Activated naive CD4-positive, alpha-beta T cell (primary cell): ENCODE measurements around the gene F2RL1.
"Not testable (repeated sequence)": the region's sequence is repeated elsewhere in the genome, so short reads cannot be mapped to it uniquely, and the experiment has no call there.

Experiments
- DNase-seq, 4 experiments: peaks; one replicate each; lab custom pipeline; 2025; lab: John Stamatoyannopoulos, UW

F2RL1 gene

GRCh38 chr5:76805821-76806505 lies 12.9 kb upstream of the F2RL1 start:
- no peak for DNase-seq

GRCh38 chr5:76807296-76807695 lies 11.5 kb upstream of the F2RL1 start:
- DNase-seq = no peak

GRCh38 chr5:76808141-76808691 lies 10.6 kb upstream of the F2RL1 start:
- DNase-seq = no peak

GRCh38 chr5:76809141-76809540 lies 9.7 kb upstream of the F2RL1 start:
- DNase-seq = no peak

GRCh38 chr5:76810236-76810635 lies 8.6 kb upstream of the F2RL1 start:
- DNase-seq = no peak

GRCh38 chr5:76811214-76811613 lies 7.6 kb upstream of the F2RL1 start:
- no peak for DNase-seq

GRCh38 chr5:76812209-76812608 lies 6.6 kb upstream of the F2RL1 start:
- DNase-seq = not testable (repeated sequence)

- DNase-seq = no peak
Measured at GRCh38 chr5:76813982-76814562, 4.8 kb upstream of the F2RL1 start.

- no peak for DNase-seq
Measured at GRCh38 chr5:76816110-76816831, 2.6 kb upstream of the F2RL1 start.

- no peak for DNase-seq
Measured at GRCh38 chr5:76819851-76820525, 1.2 kb downstream of the F2RL1 start.

GRCh38 chr5:76820526-76820890 lies 1.7 kb downstream of the F2RL1 start:
- DNase-seq = no peak

- no peak for DNase-seq
Measured at GRCh38 chr5:76821136-76821535, 2.3 kb downstream of the F2RL1 start.

GRCh38 chr5:76822105-76822731 lies 3.4 kb downstream of the F2RL1 start:
- DNase-seq = not testable (repeated sequence)

- not testable (repeated sequence) for DNase-seq
Measured at GRCh38 chr5:76826416-76826815, 7.6 kb downstream of the F2RL1 start.

GRCh38 chr5:76831110-76831452 lies 12.3 kb downstream of the F2RL1 start:
- no peak for DNase-seq

GRCh38 chr5:76836181-76836580 lies 17.4 kb downstream of the F2RL1 start:
- DNase-seq = no peak

GRCh38 chr5:76836585-76836984 lies 17.8 kb downstream of the F2RL1 start:
- DNase-seq = no peak

- DNase-seq = no peak
Measured at GRCh38 chr5:76838481-76839261, 19.8 kb downstream of the F2RL1 start.

GRCh38 chr5:76841361-76841760 lies 22.5 kb downstream of the F2RL1 start:
- no peak for DNase-seq

- no peak for DNase-seq
Measured at GRCh38 chr5:76845890-76846289, 27.1 kb downstream of the F2RL1 start.
